Colonic mucosa (tissue), 4 donors: ENCODE data around the gene CDIPT. TPM values are rescaled to one million over a fixed set of nuclear protein-coding genes. Genes with fewer than 3 reads are reported as not detected.
A peak's percentile ranks its signal among the peaks of the same experiment; 100 is the strongest.

Experiments
- DNase-seq: peaks from one replicate; pipeline ENCODE4 v3.0.0-alpha.2; 2020
- H3K27ac ChIP-seq: fragments of 200-600 bp; one replicate; pipeline ENCODE4 v1.8.0; 2021
- H3K27me3 ChIP-seq: fragments of 200-600 bp; one replicate; pipeline ENCODE4 v1.8.0; 2021
- H3K36me3 ChIP-seq: fragments of 200-600 bp; one replicate; pipeline ENCODE4 v1.8.0; 2021
- H3K4me1 ChIP-seq: fragments of 200-600 bp; one replicate; pipeline ENCODE4 v1.8.0; 2021; ENCODE audit warnings: mild to moderate bottlenecking
- H3K4me3 ChIP-seq: fragments of 200-600 bp; one replicate; pipeline ENCODE4 v1.8.0; 2021
- H3K9ac ChIP-seq, 2 donors: one replicate each; pipeline ENCODE4 v1.7.0; 2013; ENCODE audit warnings: control low read depth in 2 of 2, low read depth in 2 of 2, low read length in 2 of 2
- H3K9me3 ChIP-seq: fragments of 200-600 bp; one replicate; pipeline ENCODE4 v1.8.0; 2021
- intact Hi-C: fragments of 100-400 bp; cut with DNase I; formaldehyde crosslinking; loops from one replicate; pipeline ENCODE4 v1.14.1; 2022
- total RNA-seq, 2 donors: library from RNA; stranded (reverse); fragmentation: NEBNext Ultra II Directional in 1 of 2; extraction: Animal tissue kit (Norgen Biotek cat#: 25700) in 1 of 2; gene quantifications; one replicate each; pipeline ENCODE4 v1.2.1, GENCODE V29; 2021
- TF ChIP-seq, protein P1 (sequence below): fragments of 200-600 bp; IDR thresholded peaks from one replicate; pipeline ENCODE4 v1.8.0; 2022; ENCODE audit warnings: antibody characterized with exemption, mild to moderate bottlenecking
- donor health status: healthy.
- donor health status: DM: no; HTN: no; CAD: no.
- donor health status: DM: no; HTN: no; CAD: no.

Gene CDIPT
- total RNA-seq, 2 donors from 2014 or later: 58.1 to 62.7 TPM

DNA sequence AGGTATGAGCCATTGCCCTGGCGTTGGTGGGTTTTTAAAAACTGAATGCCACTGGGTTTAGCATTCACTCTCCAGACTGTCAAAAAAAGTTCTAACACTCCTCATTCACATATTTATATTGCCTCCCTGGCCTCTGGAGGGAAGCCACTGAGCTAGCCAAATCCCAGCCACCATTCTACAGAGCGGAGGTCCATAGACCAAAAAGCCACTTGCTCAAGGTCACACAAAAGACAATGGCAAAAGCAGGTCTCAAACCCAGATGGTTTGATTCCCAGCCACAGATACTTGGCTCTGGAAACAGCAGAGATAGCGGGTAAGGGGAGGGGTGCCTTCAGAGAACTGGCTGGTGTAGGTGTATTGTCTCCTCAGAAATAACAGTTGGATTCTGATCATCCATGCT, 18.0 kb upstream of the CDIPT start:
- Histone ChIP-seq H3K27me3 (peaks cover 7% of the 10 kb centered on the region), H3K9me3 (no peaks in the 10 kb centered on the region), H3K4me1 (no peaks in the 10 kb centered on the region), H3K27ac (no peak overlapping the region), H3K36me3 (no peaks in the 10 kb centered on the region), H3K4me3 (no peak overlapping the region), H3K9ac (no peak overlapping the region)
- DNase-seq: no peak
- TF ChIP-seq, protein P1, sequence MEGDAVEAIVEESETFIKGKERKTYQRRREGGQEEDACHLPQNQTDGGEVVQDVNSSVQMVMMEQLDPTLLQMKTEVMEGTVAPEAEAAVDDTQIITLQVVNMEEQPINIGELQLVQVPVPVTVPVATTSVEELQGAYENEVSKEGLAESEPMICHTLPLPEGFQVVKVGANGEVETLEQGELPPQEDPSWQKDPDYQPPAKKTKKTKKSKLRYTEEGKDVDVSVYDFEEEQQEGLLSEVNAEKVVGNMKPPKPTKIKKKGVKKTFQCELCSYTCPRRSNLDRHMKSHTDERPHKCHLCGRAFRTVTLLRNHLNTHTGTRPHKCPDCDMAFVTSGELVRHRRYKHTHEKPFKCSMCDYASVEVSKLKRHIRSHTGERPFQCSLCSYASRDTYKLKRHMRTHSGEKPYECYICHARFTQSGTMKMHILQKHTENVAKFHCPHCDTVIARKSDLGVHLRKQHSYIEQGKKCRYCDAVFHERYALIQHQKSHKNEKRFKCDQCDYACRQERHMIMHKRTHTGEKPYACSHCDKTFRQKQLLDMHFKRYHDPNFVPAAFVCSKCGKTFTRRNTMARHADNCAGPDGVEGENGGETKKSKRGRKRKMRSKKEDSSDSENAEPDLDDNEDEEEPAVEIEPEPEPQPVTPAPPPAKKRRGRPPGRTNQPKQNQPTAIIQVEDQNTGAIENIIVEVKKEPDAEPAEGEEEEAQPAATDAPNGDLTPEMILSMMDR: no peak
- intact Hi-C loops: no loop called here

DNA sequence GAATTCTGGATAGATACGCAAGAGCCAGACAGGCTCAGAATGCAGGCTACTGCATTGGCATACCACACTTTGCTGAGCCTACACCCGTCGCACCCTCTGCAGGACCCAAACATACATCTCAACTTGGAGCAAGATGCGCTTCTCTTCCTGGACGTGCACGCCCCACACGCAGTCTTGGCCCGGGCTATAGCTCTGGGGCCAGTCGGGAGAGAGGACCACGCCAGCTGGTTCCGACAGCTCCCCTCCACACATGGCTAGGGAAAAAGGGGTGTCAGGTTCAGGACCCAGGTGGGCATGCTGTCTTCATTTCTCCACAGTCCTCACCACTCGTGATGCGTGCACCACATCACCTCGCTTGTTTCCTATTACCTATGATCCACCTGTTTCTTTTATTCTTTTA, 15.1 kb upstream of the CDIPT start:
- TF ChIP-seq, protein P1: no peak
- H3K27me3 ChIP-seq: peaks cover 7% of the 10 kb centered on the region
- intact Hi-C loops: no loop called here

DNA sequence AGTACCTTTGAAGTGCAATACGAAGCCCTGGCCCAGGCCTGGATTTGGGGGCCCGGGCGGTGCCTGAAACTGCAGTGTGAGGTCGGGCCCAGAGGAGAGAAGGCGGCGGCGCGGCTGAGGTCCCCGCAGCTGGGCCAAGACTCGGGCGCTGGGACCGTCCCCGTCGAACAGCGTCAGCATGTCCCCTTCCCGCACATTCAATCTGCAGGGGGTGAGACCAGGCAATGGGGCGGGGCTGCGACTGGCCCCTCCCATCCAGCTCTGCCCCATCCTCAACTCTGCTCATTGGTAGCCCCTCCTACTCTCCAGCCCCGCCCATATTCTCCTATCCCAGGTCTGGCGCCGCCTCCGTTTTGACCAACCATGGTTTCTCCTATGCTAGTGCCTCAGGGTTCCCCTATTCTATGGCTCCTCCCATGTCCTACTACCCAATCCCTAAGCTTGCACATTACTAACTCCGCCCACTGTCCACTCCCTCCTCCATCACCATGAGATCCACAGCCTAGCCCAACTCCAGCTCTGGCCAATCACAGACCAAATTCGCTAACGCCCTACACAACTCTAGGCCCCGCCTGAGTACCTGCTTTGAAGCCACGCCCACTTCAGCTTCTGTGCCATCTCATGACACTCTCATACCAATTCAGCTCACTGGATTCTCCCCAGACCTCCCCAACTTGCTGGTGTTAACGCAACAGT, 14.4 kb upstream of the CDIPT start:
- Histone ChIP-seq H3K9me3 (no peaks in the 10 kb centered on the region), H3K36me3 (no peaks in the 10 kb centered on the region), H3K4me3 (no peak overlapping the region), H3K27ac (no peak overlapping the region), H3K27me3 (peaks cover 7% of the 10 kb centered on the region), H3K9ac (no peak overlapping the region), H3K4me1 (no peaks in the 10 kb centered on the region)
- TF ChIP-seq, protein P1: no peak
- intact Hi-C loops: no loop called here
- peak; percentile 33 for DNase-seq

More for the DNA sequence above, 15.1 kb upstream of the CDIPT start:
- Histone ChIP-seq H3K9me3 (no peaks in the 10 kb centered on the region), H3K27ac (no peak overlapping the region), H3K4me3 (no peak overlapping the region), H3K4me1 (no peaks in the 10 kb centered on the region), H3K9ac (no peak overlapping the region), H3K36me3 (no peaks in the 10 kb centered on the region)
- no peak for DNase-seq

DNA sequence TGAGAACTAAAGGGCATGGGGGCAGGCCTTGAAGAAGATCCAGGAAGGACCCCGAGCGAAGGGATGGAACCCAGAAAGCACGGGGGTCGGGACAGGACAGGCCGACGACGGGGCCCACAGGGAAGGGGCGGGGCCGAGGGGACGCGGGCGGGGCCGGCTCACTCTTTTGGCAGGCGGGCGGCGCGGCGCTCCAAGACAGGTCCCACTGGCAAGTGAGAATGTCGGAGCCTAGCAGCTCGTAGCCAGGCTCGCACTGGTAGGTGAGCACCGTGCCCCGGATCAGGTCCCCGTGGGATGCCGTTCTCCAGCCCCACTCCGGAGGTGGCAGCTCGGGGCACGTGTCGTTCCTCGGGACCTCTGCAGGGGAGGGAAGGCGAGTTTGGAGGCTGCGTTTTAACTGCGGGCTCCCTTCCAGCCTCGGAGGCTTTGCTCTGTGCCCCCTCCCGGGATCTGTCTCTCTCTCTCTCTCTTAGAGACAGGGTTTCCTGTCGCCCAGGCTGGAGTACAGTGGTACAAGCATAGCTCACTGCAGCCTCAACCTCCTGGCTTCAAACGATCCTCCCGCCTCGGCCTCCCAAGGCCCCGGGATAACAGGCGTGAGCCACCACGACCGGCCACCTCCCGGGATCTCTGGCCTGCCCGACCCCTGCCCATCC, 13.7 kb upstream of the CDIPT start:
- peak overlapping the region; percentile 15 for H3K4me3 ChIP-seq
- no peak overlapping the region for H3K9ac ChIP-seq
- no peaks in the 10 kb centered on the region for H3K4me1 ChIP-seq
- TF ChIP-seq, protein P1: no peak
- no peaks in the 10 kb centered on the region for H3K36me3 ChIP-seq
- no peak overlapping the region for H3K27ac ChIP-seq
- no peaks in the 10 kb centered on the region for H3K9me3 ChIP-seq
- H3K27me3 ChIP-seq: peaks cover 7% of the 10 kb centered on the region
- intact Hi-C loops: no loop called here
- DNase-seq: no peak

DNA sequence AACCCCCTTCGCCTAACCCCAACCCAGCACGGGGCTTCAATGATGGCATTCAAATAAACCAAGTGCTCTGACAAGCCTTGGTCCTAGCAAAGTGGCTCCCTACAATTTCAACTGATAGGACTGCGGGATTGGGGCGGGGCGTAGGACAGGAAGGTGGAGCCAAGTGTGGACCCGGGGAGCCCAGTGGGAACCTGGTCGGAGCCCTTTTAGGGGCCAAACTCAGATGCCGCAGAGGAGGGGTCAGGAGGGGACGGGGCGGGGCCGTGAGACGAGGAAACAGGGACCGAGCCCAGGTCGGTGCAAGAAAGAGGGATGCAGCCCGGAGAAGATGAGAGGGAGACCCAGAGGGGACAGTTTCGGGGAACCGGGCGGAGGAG, 13.2 kb upstream of the CDIPT start:
- Histone ChIP-seq H3K27ac (no peak overlapping the region), H3K4me1 (no peaks in the 10 kb centered on the region), H3K9me3 (no peaks in the 10 kb centered on the region), H3K4me3 (peak overlapping the region; percentile 15), H3K9ac (no peak overlapping the region), H3K27me3 (peaks cover 7% of the 10 kb centered on the region), H3K36me3 (no peaks in the 10 kb centered on the region)
- intact Hi-C loops: no loop called here
- no peak for DNase-seq
- TF ChIP-seq, protein P1: no peak
